GM12878 (cell line): Measurements from ENCODE around the gene SCN10A. TPM values are rescaled to one million over a fixed set of nuclear protein-coding genes. Genes with fewer than 3 reads are reported as not detected.

Experiments
- ATAC-seq: fragments of 200-7000 bp; cut with Tn5 transposase; 3 replicates; pipeline ENCODE4 v1.9.1; 2020; ENCODE audit warnings: mild to moderate bottlenecking, moderate library complexity
- BruUV-seq: library from RNA; stranded (reverse); fragments of 400-500 nt; replicated peaks from 2 replicates; lab custom pipeline; 2021; lab: Mats Ljungman, UMichigan
- CTCF ChIA-PET: fragments of 300-600 bp; sonication (Branson Sonifier 250); formaldehyde crosslinking; extraction: SDS; loops from one replicate; lab custom pipeline; 2021; ENCODE audit warnings: inconsistent platforms; lab: Yijun Ruan, JAX
- POLR2A ChIA-PET: fragments of 350-600 bp; formaldehyde crosslinking; extraction: SDS; loops from one replicate; lab custom pipeline; 2021; ENCODE audit warnings: inconsistent platforms; lab: Charles Lee
- RAD21 ChIA-PET: fragments of 300-600 bp; sonication (Branson Sonifier 250); formaldehyde crosslinking; loops from one replicate; lab custom pipeline; 2023; ENCODE audit warnings: antibody characterized with exemption; ENCODE audit not compliant: unreplicated experiment; lab: Charles Lee
- SMC1A ChIA-PET: fragments of 300-600 bp; sonication (Branson Sonifier 250); formaldehyde crosslinking; loops from one replicate; lab custom pipeline; 2023; ENCODE audit not compliant: unreplicated experiment, uncharacterized antibody; lab: Charles Lee
- DNase-seq: peaks from one replicate; pipeline ENCODE4 v3.0.0-alpha.2; 2011; ENCODE audit warnings: low read depth, low spot score
- FAIRE-seq: peaks from 3 replicates; lab custom pipeline; 2011; peaks lifted over from hg19 to GRCh38; lab: Jason Lieb, UNC
- H2AFZ ChIP-seq: 2 replicates; pipeline ENCODE4 v1.6.0; 2011; ENCODE audit warnings: low read depth, low read length, control low read depth; ENCODE audit not compliant: control insufficient read depth
- H3K27ac ChIP-seq: 2 replicates; pipeline ENCODE4 v1.5.1; 2011; ENCODE audit warnings: control low read depth; ENCODE audit not compliant: control insufficient read depth, insufficient read depth
- H3K27me3 ChIP-seq, 2 experiments: replicated peaks in 1 of 2; 2 replicates each; pipeline versions ENCODE4 v1.6.0 to v1.6.1; 2011; ENCODE audit warnings: low read length in 1 of 2; ENCODE audit not compliant: control insufficient read depth in 2 of 2, insufficient read depth in 2 of 2
- H3K36me3 ChIP-seq, 2 experiments: 2 replicates each; pipeline ENCODE4 v1.5.1; 2011; ENCODE audit warnings: low read length in 1 of 2; ENCODE audit not compliant: control insufficient read depth in 2 of 2, insufficient read depth in 2 of 2
- H3K4me1 ChIP-seq: 2 replicates; pipeline ENCODE4 v1.6.1; 2011; ENCODE audit warnings: mild to moderate bottlenecking, low read length, moderate library complexity, mixed read lengths; ENCODE audit not compliant: control insufficient read depth, insufficient read depth
- H3K4me2 ChIP-seq: 2 replicates; pipeline ENCODE4 v1.6.0; 2011; ENCODE audit warnings: control low read depth; ENCODE audit not compliant: control insufficient read depth, insufficient read depth
- H3K4me3 ChIP-seq: fragments of 200-600 bp; sonication (generic); 2 replicates; pipeline ENCODE4 v1.5.1; 2016
- H3K79me2 ChIP-seq: 2 replicates; pipeline ENCODE4 v1.6.0; 2011; ENCODE audit warnings: low read length; ENCODE audit not compliant: control insufficient read depth, insufficient read depth
- H3K9ac ChIP-seq: 2 replicates; pipeline ENCODE4 v1.8.0; 2011; ENCODE audit warnings: low read length, control low read depth, mixed read lengths; ENCODE audit not compliant: control insufficient read depth, insufficient read depth
- H3K9me3 ChIP-seq: replicated peaks from 3 replicates; pipeline ENCODE4 v1.5.1; 2011; ENCODE audit warnings: mild to moderate bottlenecking, low read length; ENCODE audit not compliant: control insufficient read depth, insufficient read depth
- H4K20me1 ChIP-seq: 2 replicates; pipeline ENCODE4 v1.6.0; 2011; ENCODE audit not compliant: control insufficient read depth, insufficient read depth
- BCL11A ChIP-seq: IDR thresholded peaks from 2 replicates; pipeline ENCODE4 v1.6.1; 2011; ENCODE audit warnings: low read depth, low read length
- IRF4 ChIP-seq: IDR thresholded peaks from 2 replicates; pipeline ENCODE4 v1.6.1; 2011; ENCODE audit warnings: low read depth, low read length
- SPI1 ChIP-seq: IDR thresholded peaks from 2 replicates; pipeline ENCODE4 v1.6.1; 2011; ENCODE audit warnings: low read depth, mild to moderate bottlenecking, low read length, moderate library complexity, borderline replicate concordance; ENCODE audit not compliant: insufficient read depth
- SUPT20H ChIP-seq: IDR thresholded peaks from 2 replicates; pipeline ENCODE4 v1.6.1; 2011; ENCODE audit warnings: low read depth, mild to moderate bottlenecking, low read length, moderate library complexity, borderline replicate concordance; ENCODE audit not compliant: control insufficient read depth
- YBX1 ChIP-seq: fragments of 450-650 bp; IDR thresholded peaks from 2 replicates; pipeline ENCODE4 v1.6.1; 2016; ENCODE audit warnings: antibody characterized with exemption
- ZNF207 ChIP-seq: fragments of 450-650 bp; IDR thresholded peaks from 2 replicates; pipeline ENCODE4 v1.6.1; 2014; ENCODE audit warnings: antibody characterized with exemption, mild to moderate bottlenecking, borderline replicate concordance
- WGBS: methylation state at CpG from one replicate; pipeline ENCODE4 v1.1.6; 2016; ENCODE audit warnings: low lambda C conversion rate; ENCODE audit not compliant: insufficient replicate concordance, insufficient coverage; ENCODE audit errors: missing lambda C conversion rate; 5-methylcytosine and 5-hydroxymethylcytosine counted together
- in situ Hi-C: fragments of 300-500 bp; cut with MboI; formaldehyde crosslinking; loops from 9 replicates; pipeline ENCODE4 v1.14.3; 2018; ENCODE audit warnings: mixed read lengths
- intact Hi-C: fragments of 100-400 bp; cut with micrococcal nuclease; formaldehyde crosslinking; loops from one replicate; pipeline ENCODE4 v1.14.2; 2022; ENCODE audit not compliant: unreplicated experiment
- polyA plus RNA-seq, 11 experiments: library from polyadenylated mRNA; depleted of rRNA in 4 of 11; unstranded in 6 of 11; stranded (reverse) in 5 of 11; fragments of >200 nt; fragmentation: Nextera tagmentation in 4 of 11; fragmentation: Illumina TruSeq in 1 of 11; extraction: Ambion mirVana in 4 of 11; extraction: Trizol in 1 of 11; gene quantifications; 1 replicate in 1 of 11; 2 replicates in 10 of 11; pipeline versions ENCODE4 v1.2.1 to v1.2.3, GENCODE V29; 2011 to 2016; ENCODE audit warnings: inconsistent platforms in 2 of 11, missing spikeins in 2 of 11, low read depth in 1 of 11
- total RNA-seq, 4 experiments: library from RNA; depleted of rRNA in 3 of 4; stranded (reverse); fragments of >200 nt in 3 of 4; fragmentation: Illumina TruSeq in 1 of 4; extraction: Trizol in 1 of 4; gene quantifications; 2 replicates each; pipeline versions ENCODE4 v1.2.1 to v1.2.3, GENCODE V29; 2013 to 2021
- TF ChIP-seq, protein P1 (sequence below): fragments of 450-650 bp; IDR thresholded peaks from 2 replicates; pipeline ENCODE4 v1.6.1; 2018; ENCODE audit warnings: borderline replicate concordance, mild to moderate bottlenecking; ENCODE audit not compliant: partially characterized antibody

The SCN10A gene
- total and polyA plus RNA-seq, 10 of the 15 experiments (the other 5 are each of a cell fraction or from before 2014, with no cell fraction given): not detected

DNA sequence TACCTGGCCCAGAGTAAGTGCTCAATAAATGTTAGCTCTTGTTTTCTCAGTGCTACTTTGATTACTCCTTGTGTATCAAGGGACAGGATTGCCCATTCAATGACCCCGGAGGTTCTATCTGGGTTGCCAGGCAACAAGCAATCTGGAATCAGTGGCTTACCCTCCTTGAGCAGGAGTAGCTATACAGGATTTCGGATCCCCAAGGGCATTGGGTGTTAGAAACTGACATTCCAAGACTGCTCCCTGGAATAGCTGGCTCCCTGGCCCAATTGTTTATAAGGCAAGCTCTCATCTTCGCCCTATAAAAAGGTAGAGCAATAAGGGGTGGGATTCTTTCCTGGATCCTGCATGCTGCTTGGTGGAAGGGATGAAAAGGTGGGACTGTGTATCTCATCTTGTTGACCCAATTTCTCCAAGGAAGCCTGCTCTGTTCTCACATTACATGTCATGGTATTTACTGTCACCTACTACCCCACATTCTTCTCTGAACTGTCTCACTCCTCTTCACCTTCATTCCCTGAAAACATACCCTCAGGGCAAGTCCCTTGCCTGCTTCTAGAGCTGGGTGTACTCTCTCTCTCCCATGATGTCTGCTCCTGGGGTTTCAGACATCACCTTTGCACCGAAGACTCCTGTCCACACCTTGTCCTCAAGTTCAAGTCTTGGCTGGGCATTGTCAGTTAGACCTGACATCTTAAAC lies 26.4 kb upstream of the SCN10A start:
- in situ Hi-C loops: no loop called here
- no peak for FAIRE-seq
- ChIA-PET SMC1A (interaction anchor here (0.5 kb wide), 1 partner anchor 115 kb away, joined by 3 read pairs; no protein-coding TSS in a partner anchor), RAD21 (no interaction called here), CTCF (no interaction called here), POLR2A (no interaction called here)
- Histone ChIP-seq H3K4me2 (no peak overlapping the region), H3K9ac (no peak overlapping the region), H3K4me3 (no peak overlapping the region), H3K27ac (no peak overlapping the region), H3K79me2 (no peaks in the 10 kb centered on the region), H3K9me3 (no peaks in the 10 kb centered on the region), H3K27me3 (no peaks in the 10 kb centered on the region; a peak in 2 of 4 replicates), H3K36me3 (no peaks in the 10 kb centered on the region), H4K20me1 (no peaks in the 10 kb centered on the region), H3K4me1 (no peaks in the 10 kb centered on the region), H2AFZ (no peak overlapping the region)
- no peak for ATAC-seq
- no peak for DNase-seq
- no TSS peak for BruUV-seq
- intact Hi-C loops: loop anchor here (10.0 kb wide), 1 partner anchor 318 kb away; no protein-coding TSS in a partner anchor
- 19% methylated on average over 4 of the region's 4 CpGs for WGBS
- no peak for TF ChIP-seq YBX1
- TF ChIP-seq, protein P1, sequence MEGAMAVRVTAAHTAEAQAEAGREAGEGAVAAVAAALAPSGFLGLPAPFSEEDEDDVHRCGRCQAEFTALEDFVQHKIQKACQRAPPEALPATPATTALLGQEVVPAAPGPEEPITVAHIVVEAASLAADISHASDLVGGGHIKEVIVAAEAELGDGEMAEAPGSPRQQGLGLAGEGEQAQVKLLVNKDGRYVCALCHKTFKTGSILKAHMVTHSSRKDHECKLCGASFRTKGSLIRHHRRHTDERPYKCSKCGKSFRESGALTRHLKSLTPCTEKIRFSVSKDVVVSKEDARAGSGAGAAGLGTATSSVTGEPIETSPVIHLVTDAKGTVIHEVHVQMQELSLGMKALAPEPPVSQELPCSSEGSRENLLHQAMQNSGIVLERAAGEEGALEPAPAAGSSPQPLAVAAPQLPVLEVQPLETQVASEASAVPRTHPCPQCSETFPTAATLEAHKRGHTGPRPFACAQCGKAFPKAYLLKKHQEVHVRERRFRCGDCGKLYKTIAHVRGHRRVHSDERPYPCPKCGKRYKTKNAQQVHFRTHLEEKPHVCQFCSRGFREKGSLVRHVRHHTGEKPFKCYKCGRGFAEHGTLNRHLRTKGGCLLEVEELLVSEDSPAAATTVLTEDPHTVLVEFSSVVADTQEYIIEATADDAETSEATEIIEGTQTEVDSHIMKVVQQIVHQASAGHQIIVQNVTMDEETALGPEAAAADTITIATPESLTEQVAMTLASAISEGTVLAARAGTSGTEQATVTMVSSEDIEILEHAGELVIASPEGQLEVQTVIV: no peak
- no peak for TF ChIP-seq SUPT20H
- no peak for TF ChIP-seq ZNF207
- no peak for TF ChIP-seq BCL11A
- no peak for TF ChIP-seq SPI1
- no peak for TF ChIP-seq IRF4
